Pancreas (tissue), 10 donors: ENCODE measurements around the gene GABRA1. TPM values are rescaled to one million over a fixed set of nuclear protein-coding genes. Genes with fewer than 3 reads are reported as not detected.

Experiments
- ATAC-seq, 4 donors: fragments of 200-7000 bp; cut with Tn5 transposase; one replicate each; pipeline versions ENCODE4 v1.8.0 to v1.9.1; 2020; ENCODE audit warnings: mild to moderate bottlenecking in 4 of 4, moderate library complexity in 4 of 4
- DNase-seq, 6 donors: peaks; one replicate each; pipeline ENCODE4 v3.0.0-alpha.2; 2020
- FAIRE-seq: peaks from 2 replicates; lab custom pipeline; 2012; peaks lifted over from hg19 to GRCh38; lab: Jason Lieb, UNC
- H3K27ac ChIP-seq, 4 donors: fragments of 200-600 bp; sonication (generic); 1 replicate in 3 of 4; 2 replicates in 1 of 4; pipeline versions ENCODE4 v1.5.0 to v1.8.0; 2020
- H3K27me3 ChIP-seq, 4 donors: fragments of 200-600 bp; one replicate each; pipeline ENCODE4 v1.8.0; 2021
- H3K36me3 ChIP-seq, 3 donors: fragments of 200-600 bp; sonication (generic) in 1 of 3; one replicate each; pipeline versions ENCODE4 v1.5.0 to v1.8.0; 2020 to 2021
- H3K4me1 ChIP-seq, 3 donors: fragments of 200-600 bp; one replicate each; pipeline ENCODE4 v1.8.0; 2021
- H3K4me3 ChIP-seq, 4 donors: fragments of 200-600 bp; sonication (generic) in 2 of 4; one replicate each; pipeline versions ENCODE4 v1.5.0 to v1.8.0; 2020 to 2021
- H3K9me3 ChIP-seq, 4 donors: fragments of 200-600 bp; one replicate each; pipeline ENCODE4 v1.8.0; 2021
- WGBS, 2 donors: extraction: QIAGEN DNeasy Blood & Tissue Kit; methylation state at CpG; one replicate each; pipeline ENCODE4 v1.1.7; 2013; 5-methylcytosine and 5-hydroxymethylcytosine counted together
- intact Hi-C, 3 donors: fragments of 100-400 bp; cut with DNase I; formaldehyde crosslinking; loops; one replicate each; pipeline versions ENCODE4 v1.11.1 to v1.14.2; 2022
- polyA plus RNA-seq, 2 donors: library from polyadenylated mRNA; stranded (reverse); fragments of 200-250 nt; gene quantifications; one replicate each; pipeline ENCODE4 v1.2.3, GENCODE V29; 2013
- total RNA-seq, 6 donors: library from RNA; stranded (reverse); fragmentation: NEBNext Ultra II Directional in 4 of 6; extraction: Animal tissue kit (Norgen Biotek cat#: 25700) in 4 of 6; gene quantifications; one replicate each; pipeline versions ENCODE4 v1.2.1 to v1.2.4, GENCODE V29; 2021 to 2023
- TF ChIP-seq, protein P1 (sequence below), 4 donors: fragments of 200-600 bp; sonication (generic) in 3 of 4; IDR thresholded peaks; one replicate each; pipeline versions ENCODE4 v1.5.0 to v1.8.0; 2021; ENCODE audit warnings: antibody characterized with exemption in 4 of 4
- donor health status: healthy with polysubstance abuse.
- donor health status: DM: no; HTN: no; CAD: no; lungs with moderate emphysema.
- donor health status: DM: no; HTN: no; CAD: no.
- donor health status: control.
- donor health status: control.
- donor health status: Bipolar disorder and iron deficiency.
- donor health status: DM: yes; HTN: yes; CAD: no.
- donor health status: DM: no; HTN: no; CAD: no.
- donor health status: DM: no; HTN: no; CAD: no.
- donor health status: DM: yes; HTN: yes; CAD: no.

The GABRA1 gene
- total and polyA plus RNA-seq, 8 donors, result 0.16 to 0.45 TPM; not detected in 6

DNA sequence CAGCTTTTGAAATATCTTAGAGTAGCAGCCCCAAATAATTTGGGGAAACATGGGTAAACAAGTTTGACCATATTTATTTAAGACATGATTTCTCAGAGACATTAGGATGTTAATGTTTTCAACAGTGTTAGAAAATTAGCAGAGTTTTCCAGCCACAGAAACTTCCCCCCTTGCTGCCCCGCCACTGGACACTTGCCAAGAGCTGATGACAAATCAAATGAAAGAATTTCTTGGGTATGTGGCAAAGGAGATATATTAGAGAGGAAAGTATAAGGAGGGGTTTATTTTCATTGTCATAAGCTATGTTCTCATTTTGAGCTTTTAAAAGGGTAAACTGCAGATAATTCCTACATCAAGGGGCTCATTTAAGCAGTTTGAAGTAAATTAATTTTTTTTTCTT is 15.9 kb downstream of the GABRA1 start:
- FAIRE-seq, result no peak

DNA sequence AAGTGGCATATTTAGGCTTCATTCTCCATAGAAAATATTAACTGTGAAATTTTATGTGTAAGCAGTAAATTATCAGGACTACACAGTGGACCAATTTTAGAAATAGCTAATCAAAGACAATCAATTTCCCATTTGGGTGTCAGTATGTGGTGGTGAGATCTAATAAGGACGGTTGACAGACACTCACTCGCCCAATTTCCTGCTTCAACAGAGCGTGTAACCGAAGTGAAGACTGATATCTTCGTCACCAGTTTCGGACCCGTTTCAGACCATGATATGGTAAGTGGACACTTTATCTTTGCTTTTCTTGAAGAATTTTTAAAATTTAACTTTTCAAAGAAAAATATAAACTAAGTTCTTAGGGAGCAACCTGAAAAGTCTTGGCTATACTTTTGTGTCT is 17.6 kb downstream of the GABRA1 start:
- no peak for ATAC-seq
- TF ChIP-seq, protein P1, sequence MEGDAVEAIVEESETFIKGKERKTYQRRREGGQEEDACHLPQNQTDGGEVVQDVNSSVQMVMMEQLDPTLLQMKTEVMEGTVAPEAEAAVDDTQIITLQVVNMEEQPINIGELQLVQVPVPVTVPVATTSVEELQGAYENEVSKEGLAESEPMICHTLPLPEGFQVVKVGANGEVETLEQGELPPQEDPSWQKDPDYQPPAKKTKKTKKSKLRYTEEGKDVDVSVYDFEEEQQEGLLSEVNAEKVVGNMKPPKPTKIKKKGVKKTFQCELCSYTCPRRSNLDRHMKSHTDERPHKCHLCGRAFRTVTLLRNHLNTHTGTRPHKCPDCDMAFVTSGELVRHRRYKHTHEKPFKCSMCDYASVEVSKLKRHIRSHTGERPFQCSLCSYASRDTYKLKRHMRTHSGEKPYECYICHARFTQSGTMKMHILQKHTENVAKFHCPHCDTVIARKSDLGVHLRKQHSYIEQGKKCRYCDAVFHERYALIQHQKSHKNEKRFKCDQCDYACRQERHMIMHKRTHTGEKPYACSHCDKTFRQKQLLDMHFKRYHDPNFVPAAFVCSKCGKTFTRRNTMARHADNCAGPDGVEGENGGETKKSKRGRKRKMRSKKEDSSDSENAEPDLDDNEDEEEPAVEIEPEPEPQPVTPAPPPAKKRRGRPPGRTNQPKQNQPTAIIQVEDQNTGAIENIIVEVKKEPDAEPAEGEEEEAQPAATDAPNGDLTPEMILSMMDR (IDR thresholded peaks at IDR 0.05), result no peak
- DNase-seq, result no peak
- Histone ChIP-seq H3K27me3 (no peaks in the 10 kb centered on the region), H3K36me3 (no peaks in the 10 kb centered on the region), H3K4me1 (no peaks in the 10 kb centered on the region), H3K9me3 (no peaks in the 10 kb centered on the region), H3K27ac (no peak overlapping the region), H3K4me3 (no peak overlapping the region)
- WGBS, 2 donors, result 75 to 80% methylated on average over 7 of the region's 7 CpGs
- intact Hi-C loops, result no loop called here
- no peak for FAIRE-seq

More for the DNA sequence above, 15.9 kb downstream of the GABRA1 start:
- no peaks in the 10 kb centered on the region for H3K9me3 ChIP-seq
- TF ChIP-seq, protein P1 (IDR thresholded peaks at IDR 0.05), result no peak
- no peak for ATAC-seq
- intact Hi-C loops, result no loop called here
- no peaks in the 10 kb centered on the region for H3K27me3 ChIP-seq
- H3K4me1 ChIP-seq, result no peaks in the 10 kb centered on the region
- DNase-seq, result no peak
- no peaks in the 10 kb centered on the region for H3K36me3 ChIP-seq
- no peak overlapping the region for H3K4me3 ChIP-seq
- no peak overlapping the region for H3K27ac ChIP-seq
- 44 to 58% methylated on average over 1 of the region's 1 CpG for WGBS, 2 donors

DNA sequence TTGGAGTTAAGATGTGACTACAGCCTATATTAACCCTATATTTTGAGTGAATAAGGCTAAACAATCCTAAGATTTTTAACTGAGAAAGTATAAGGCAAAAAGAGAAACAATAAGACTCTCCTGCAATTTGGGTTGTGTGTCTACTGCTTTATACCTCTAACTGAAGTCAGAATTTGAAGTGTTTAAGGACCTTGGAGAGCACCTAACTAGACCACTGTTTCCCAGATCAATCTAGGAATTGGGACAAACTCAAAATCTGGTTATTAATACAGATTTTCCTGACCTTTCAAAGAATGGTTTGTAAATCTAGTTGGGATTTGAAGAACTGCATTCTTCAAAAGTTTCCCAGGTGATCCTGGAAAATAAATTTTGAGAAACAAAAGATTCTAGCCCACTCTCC is 42.1 kb downstream of the GABRA1 start:
- no peak for ATAC-seq
- no peak for FAIRE-seq
- no peaks in the 10 kb centered on the region for H3K4me1 ChIP-seq
- H3K9me3 ChIP-seq, result no peaks in the 10 kb centered on the region
- no peak overlapping the region for H3K4me3 ChIP-seq
- intact Hi-C loops, result no loop called here
- no peaks in the 10 kb centered on the region for H3K27me3 ChIP-seq
- H3K36me3 ChIP-seq, result no peaks in the 10 kb centered on the region
- TF ChIP-seq, protein P1 (IDR thresholded peaks at IDR 0.05), result no peak
- H3K27ac ChIP-seq, result no peak overlapping the region
- no peak for DNase-seq

- no peaks in the 10 kb centered on the region for H3K27me3 ChIP-seq
- H3K27ac ChIP-seq, result no peak overlapping the region
- no peaks in the 10 kb centered on the region for H3K9me3 ChIP-seq
- no peaks in the 10 kb centered on the region for H3K4me1 ChIP-seq
- TF ChIP-seq, protein P1 (IDR thresholded peaks at IDR 0.05), result no peak
- intact Hi-C loops, result no loop called here
- ATAC-seq (no peak), DNase-seq (no peak), FAIRE-seq (no peak)
- no peaks in the 10 kb centered on the region for H3K36me3 ChIP-seq
- WGBS, 2 donors, result 26 to 39% methylated on average over 1 of the region's 1 CpG
- H3K4me3 ChIP-seq, result no peak overlapping the region
These were observed 47.6 kb downstream of the GABRA1 start for GRCh38 chr5:161895514-161895913.

GRCh38 chr5:161897033-161897432 is 49.1 kb downstream of the GABRA1 start:
- H3K27ac ChIP-seq, result no peak overlapping the region
- ATAC-seq, result no peak
- H3K9me3 ChIP-seq, result no peaks in the 10 kb centered on the region
- TF ChIP-seq, protein P1 (IDR thresholded peaks at IDR 0.05), result no peak
- DNase-seq, result no peak
- H3K4me1 ChIP-seq, result no peaks in the 10 kb centered on the region
- H3K36me3 ChIP-seq, result no peaks in the 10 kb centered on the region
- WGBS, 2 donors, result 53 to 70% methylated on average over 7 of the region's 7 CpGs
- no peak for FAIRE-seq
- intact Hi-C loops, result no loop called here
- H3K4me3 ChIP-seq, result no peak overlapping the region
- H3K27me3 ChIP-seq, result no peaks in the 10 kb centered on the region
